HFFc6 (cell line): ENCODE data around the gene NECAB3. TPM values are rescaled to one million over a fixed set of nuclear protein-coding genes. Genes with fewer than 3 reads are reported as not detected.

ENCODE experiments used
- DNase-seq: peaks from one replicate; pipeline ENCODE4 v3.0.0-alpha.2; 2018
- H3K27ac Mint-ChIP-seq: 2 replicates; pipeline ENCODE4 v1.8.0; 2020; ENCODE audit warnings: mild to moderate bottlenecking, mixed read lengths
- H3K27me3 Mint-ChIP-seq: 2 replicates; pipeline ENCODE4 v1.8.0; 2021; ENCODE audit warnings: mild to moderate bottlenecking, moderate library complexity, mixed read lengths; ENCODE audit not compliant: insufficient read depth
- H3K36me3 Mint-ChIP-seq: 2 replicates; pipeline ENCODE4 v1.8.0; 2021; ENCODE audit warnings: low read depth, mixed read lengths
- H3K4me1 Mint-ChIP-seq: 2 replicates; pipeline ENCODE4 v1.8.0; 2020; ENCODE audit warnings: low read depth, mixed read lengths
- H3K4me3 Mint-ChIP-seq: 2 replicates; pipeline ENCODE4 v1.8.0; 2020; ENCODE audit warnings: mild to moderate bottlenecking, moderate library complexity, mixed read lengths
- H3K9me3 Mint-ChIP-seq: 2 replicates; pipeline ENCODE4 v1.8.0; 2020; ENCODE audit warnings: mild to moderate bottlenecking, mixed read lengths
- CTCF ChIP-seq: fragments of 200-600 bp; sonication (generic); IDR thresholded peaks from 2 replicates; pipeline ENCODE4 v1.5.0; 2021; ENCODE audit warnings: antibody characterized with exemption, mild to moderate bottlenecking
- total RNA-seq, 6 experiments: library from RNA; stranded (reverse); fragmentation: NEBNext Ultra II Directional; extraction: Animal tissue kit (Norgen Biotek cat#: 25700); gene quantifications; 2 replicates in 1 of 6; 3 replicates in 5 of 6; pipeline ENCODE4 v1.2.3, GENCODE V29; 2021

Gene NECAB3
- total RNA-seq, 6 experiments from 2014 or later = 24.9 to 30.0 (median 27.0) TPM

GRCh38 chr20:33677991-33678702, 3.9 kb upstream of the NECAB3 start:
- Mint-ChIP-seq H3K4me3 (no peak overlapping the region), H3K36me3 (no peaks in the 10 kb centered on the region), H3K4me1 (peaks cover 47% of the 10 kb centered on the region), H3K27me3 (peaks cover 2% of the 10 kb centered on the region; the same call in 1 of the 2 replicates), H3K9me3 (no peaks in the 10 kb centered on the region), H3K27ac (no peak overlapping the region)
- no peak for TF ChIP-seq CTCF
- no peak for DNase-seq

- H3K9me3 Mint-ChIP-seq = no peaks in the 10 kb centered on the region
- H3K36me3 Mint-ChIP-seq = 0 out of 2 replicates have a peak, but pooled peaks cover 2% of the 10 kb centered on the region
- peaks cover 2% of the 10 kb centered on the region; the same call in 1 of the 2 replicates for H3K27me3 Mint-ChIP-seq
- H3K4me1 Mint-ChIP-seq = peaks cover 50% of the 10 kb centered on the region
- no peak overlapping the region; the same call in 1 of the 2 replicates for H3K27ac Mint-ChIP-seq
- no peak overlapping the region for H3K4me3 Mint-ChIP-seq
- DNase-seq = no peak
- TF ChIP-seq CTCF = no peak
Measured at GRCh38 chr20:33676652-33677645, 2.7 kb upstream of the NECAB3 start.

- Mint-ChIP-seq H3K27ac (peak overlapping the region; percentile 83; the same call in 1 of the 2 replicates), H3K27me3 (peaks cover 2% of the 10 kb centered on the region; the same call in 1 of the 2 replicates), H3K9me3 (no peaks in the 10 kb centered on the region), H3K4me1 (peaks cover 47% of the 10 kb centered on the region), H3K36me3 (0 out of 2 replicates have a peak, but pooled peaks cover 4% of the 10 kb centered on the region), H3K4me3 (peak overlapping the region; percentile 13; the same call in 1 of the 2 replicates)
- no peak for TF ChIP-seq CTCF
- DNase-seq = no peak
Measured at GRCh38 chr20:33676121-33676520, 1.9 kb upstream of the NECAB3 start.

- peak overlapping the region; percentile 83 for H3K27ac Mint-ChIP-seq
- H3K27me3 Mint-ChIP-seq = peaks cover 2% of the 10 kb centered on the region; the same call in 1 of the 2 replicates
- no peaks in the 10 kb centered on the region for H3K9me3 Mint-ChIP-seq
- TF ChIP-seq CTCF = no peak
- 0 out of 2 replicates have a peak, but pooled peaks cover 4% of the 10 kb centered on the region for H3K36me3 Mint-ChIP-seq
- peaks cover 47% of the 10 kb centered on the region for H3K4me1 Mint-ChIP-seq
- no peak for DNase-seq
- peak overlapping the region; percentile 81 for H3K4me3 Mint-ChIP-seq
Measured at GRCh38 chr20:33675136-33675959, 1.1 kb upstream of the NECAB3 start.
